Measurements from ENCODE around the gene ZNF772.
"Not testable (repeated sequence)": the region's sequence is repeated elsewhere in the genome, so short reads cannot be mapped to it uniquely, and the experiment has no call there.

Gene ZNF772

GRCh38 chr19:57477191-57478008 is at the start of gene ZNF772:
TSS of gene ZNF772 (minus strand) at chr19:57477566. CDS start at chr19:57477309, 257 bp downstream.
- peak; percentile 62 to 71 for DNase-seq (ENCODE audit: low read depth in 2 of 2)

- not testable (repeated sequence) for DNase-seq (ENCODE audit: low read depth in 2 of 2)
Observed at GRCh38 chr19:57518021-57518420, 40.7 kb upstream of the ZNF772 start.

- DNase-seq (ENCODE audit: low read depth in 2 of 2): no peak
Observed at GRCh38 chr19:57515255-57515654, 37.9 kb upstream of the ZNF772 start.

GRCh38 chr19:57512845-57513244 is 35.5 kb upstream of the ZNF772 start:
- DNase-seq (ENCODE audit: low read depth in 2 of 2): no peak

GRCh38 chr19:57511484-57511883 is 34.1 kb upstream of the ZNF772 start:
- no peak for DNase-seq (ENCODE audit: low read depth in 2 of 2)

GRCh38 chr19:57506163-57506562 is 28.8 kb upstream of the ZNF772 start:
- no peak for DNase-seq (ENCODE audit: low read depth in 2 of 2)

GRCh38 chr19:57500400-57500799 is 23.0 kb upstream of the ZNF772 start:
- DNase-seq (ENCODE audit: low read depth in 2 of 2): not testable (repeated sequence)

GRCh38 chr19:57499680-57500395 is 22.5 kb upstream of the ZNF772 start, which contains the start of gene ZNF773:
TSS of gene ZNF773 (plus strand) at chr19:57499938. CDS start at chr19:57500081, 143 bp downstream.
- peak; percentile 92 to 93 for DNase-seq (ENCODE audit: low read depth in 2 of 2)

- DNase-seq (ENCODE audit: low read depth in 2 of 2): not testable (repeated sequence)
Observed at GRCh38 chr19:57499332-57499679, 21.9 kb upstream of the ZNF772 start.

- not testable (repeated sequence) for DNase-seq (ENCODE audit: low read depth in 2 of 2)
Observed at GRCh38 chr19:57488299-57488644, 10.9 kb upstream of the ZNF772 start.

- peak; percentile 83 to 89 for DNase-seq (ENCODE audit: low read depth in 2 of 2)
Observed at GRCh38 chr19:57487477-57488298, 10.3 kb upstream of the ZNF772 start, which contains the start of gene ZNF419. TSS of gene ZNF419 (plus strand) at chr19:57487750. CDS start at chr19:57487951, 201 bp downstream.

GRCh38 chr19:57473646-57474045 is 3.7 kb downstream of the ZNF772 start:
- DNase-seq (ENCODE audit: low read depth in 2 of 2): no peak

- DNase-seq (ENCODE audit: low read depth in 2 of 2): no peak
Observed at GRCh38 chr19:57466489-57466888, 10.9 kb downstream of the ZNF772 start.

- DNase-seq (ENCODE audit: low read depth in 2 of 2): no peak
Observed at GRCh38 chr19:57465680-57466381, 11.5 kb downstream of the ZNF772 start.

GRCh38 chr19:57452307-57452706 is 25.1 kb downstream of the ZNF772 start:
- no peak for DNase-seq (ENCODE audit: low read depth in 2 of 2)

- no peak for DNase-seq (ENCODE audit: low read depth in 2 of 2)
Observed at GRCh38 chr19:57443121-57443696, 34.2 kb downstream of the ZNF772 start.

- no peak for DNase-seq (ENCODE audit: low read depth in 2 of 2)
Observed at GRCh38 chr19:57441979-57442752, 35.2 kb downstream of the ZNF772 start.

GRCh38 chr19:57438925-57439324 is 38.4 kb downstream of the ZNF772 start:
- DNase-seq (ENCODE audit: low read depth in 2 of 2): no peak

- DNase-seq (ENCODE audit: low read depth in 2 of 2): no peak
Observed at GRCh38 chr19:57437931-57438330, 39.4 kb downstream of the ZNF772 start.

- DNase-seq (ENCODE audit: low read depth in 2 of 2): no peak
Observed at GRCh38 chr19:57436417-57436816, 40.9 kb downstream of the ZNF772 start.
